ENCODE results near the gene FOXQ1. TPM values are rescaled to one million over a fixed set of nuclear protein-coding genes. Genes with fewer than 3 reads are reported as not detected.

Gene FOXQ1, protein sequence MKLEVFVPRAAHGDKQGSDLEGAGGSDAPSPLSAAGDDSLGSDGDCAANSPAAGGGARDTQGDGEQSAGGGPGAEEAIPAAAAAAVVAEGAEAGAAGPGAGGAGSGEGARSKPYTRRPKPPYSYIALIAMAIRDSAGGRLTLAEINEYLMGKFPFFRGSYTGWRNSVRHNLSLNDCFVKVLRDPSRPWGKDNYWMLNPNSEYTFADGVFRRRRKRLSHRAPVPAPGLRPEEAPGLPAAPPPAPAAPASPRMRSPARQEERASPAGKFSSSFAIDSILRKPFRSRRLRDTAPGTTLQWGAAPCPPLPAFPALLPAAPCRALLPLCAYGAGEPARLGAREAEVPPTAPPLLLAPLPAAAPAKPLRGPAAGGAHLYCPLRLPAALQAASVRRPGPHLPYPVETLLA
- not detected in 2 replicates for total RNA-seq

GRCh38 chr6:1311400-1312202 lies at the start of gene FOXQ1:
Gene FOXQ1 (plus strand): TSS chr6:1312098. CDS start chr6:1312705, 607 bp downstream.
- no peaks in the 10 kb centered on the region for H3K36me3 Mint-ChIP-seq (ENCODE audit: low read depth)
- H3K4me1 Mint-ChIP-seq (ENCODE audit: low read depth): peaks cover 9% of the 10 kb centered on the region
- H3K4me3 Mint-ChIP-seq (ENCODE audit: low read depth): peak within 1 kb of the TSS; percentile 67
- H3K27me3 Mint-ChIP-seq (ENCODE audit: low read depth): peaks cover 73% of the 10 kb centered on the region
- DNase-seq (ENCODE audit: low spot score): no peak
- H3K9me3 Mint-ChIP-seq: no peaks in the 10 kb centered on the region
- intact Hi-C loops (cut with micrococcal nuclease): loop anchor here (1.0 to 5.0 kb wide), 4 partner anchors 68 to 514 kb away; partner anchors contain the start of gene FOXC1
- peak within 1 kb of the TSS; percentile 42 for H3K27ac Mint-ChIP-seq

- H3K4me1 Mint-ChIP-seq (ENCODE audit: low read depth): no peaks in the 10 kb centered on the region
Measured at GRCh38 chr6:1262704-1263038, 49.2 kb upstream of the FOXQ1 start.

DNA sequence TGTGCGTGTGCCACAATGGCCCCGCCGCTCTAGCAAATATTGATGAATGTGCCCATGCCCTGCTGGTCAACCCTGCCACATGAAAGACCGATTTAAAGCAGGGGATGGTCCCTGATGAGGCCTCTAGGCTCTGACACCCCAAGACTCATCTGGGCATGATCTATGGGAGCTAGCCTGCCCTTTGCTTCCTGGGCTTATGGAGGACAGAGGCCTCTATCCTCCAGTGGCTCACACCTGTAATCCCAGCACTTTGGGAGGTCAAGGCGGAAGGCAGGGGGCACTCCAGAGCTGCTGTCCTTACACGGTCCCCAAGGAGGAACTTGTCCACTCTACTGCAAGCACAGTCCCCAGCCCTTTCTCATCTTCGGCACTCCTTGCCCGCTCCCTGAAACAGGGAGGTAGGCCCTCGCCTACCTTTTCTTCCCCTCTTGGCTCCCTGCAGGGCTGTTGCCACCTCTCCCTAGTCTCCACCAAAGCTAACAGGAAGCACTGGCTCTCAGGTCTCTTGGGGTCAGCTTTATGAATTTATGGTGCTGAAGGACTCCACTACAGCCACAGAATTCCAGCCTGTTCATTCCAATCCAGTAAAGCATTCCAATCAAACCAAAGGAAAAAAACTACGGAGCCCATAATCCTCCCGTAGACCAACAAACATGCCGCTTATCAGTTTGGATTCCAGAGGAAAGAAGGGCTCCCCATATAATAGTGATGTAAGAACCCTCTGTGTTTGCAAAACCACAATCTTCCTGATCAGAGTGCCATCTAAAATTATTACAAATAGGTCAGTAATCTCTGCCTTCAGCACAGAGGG lies 48.7 kb upstream of the FOXQ1 start:
- intact Hi-C loops (cut with micrococcal nuclease): no loop called here
- Mint-ChIP-seq H3K36me3 (ENCODE audit: low read depth) (no peaks in the 10 kb centered on the region), H3K4me1 (ENCODE audit: low read depth) (no peaks in the 10 kb centered on the region), H3K27me3 (ENCODE audit: low read depth) (peaks cover 5% of the 10 kb centered on the region), H3K9me3 (no peaks in the 10 kb centered on the region), H3K27ac (no peak overlapping the region), H3K4me3 (ENCODE audit: low read depth) (no peak overlapping the region)
- DNase-seq (ENCODE audit: low spot score): no peak

More at GRCh38 chr6:1262704-1263038, 49.2 kb upstream of the FOXQ1 start:
- H3K4me3 Mint-ChIP-seq (ENCODE audit: low read depth): no peak overlapping the region
- no peaks in the 10 kb centered on the region for H3K9me3 Mint-ChIP-seq
- no peak for DNase-seq (ENCODE audit: low spot score)
- no peak overlapping the region for H3K27ac Mint-ChIP-seq
- intact Hi-C loops (cut with micrococcal nuclease): no loop called here
- no peaks in the 10 kb centered on the region for H3K36me3 Mint-ChIP-seq (ENCODE audit: low read depth)
- peaks cover 5% of the 10 kb centered on the region for H3K27me3 Mint-ChIP-seq (ENCODE audit: low read depth)

DNA sequence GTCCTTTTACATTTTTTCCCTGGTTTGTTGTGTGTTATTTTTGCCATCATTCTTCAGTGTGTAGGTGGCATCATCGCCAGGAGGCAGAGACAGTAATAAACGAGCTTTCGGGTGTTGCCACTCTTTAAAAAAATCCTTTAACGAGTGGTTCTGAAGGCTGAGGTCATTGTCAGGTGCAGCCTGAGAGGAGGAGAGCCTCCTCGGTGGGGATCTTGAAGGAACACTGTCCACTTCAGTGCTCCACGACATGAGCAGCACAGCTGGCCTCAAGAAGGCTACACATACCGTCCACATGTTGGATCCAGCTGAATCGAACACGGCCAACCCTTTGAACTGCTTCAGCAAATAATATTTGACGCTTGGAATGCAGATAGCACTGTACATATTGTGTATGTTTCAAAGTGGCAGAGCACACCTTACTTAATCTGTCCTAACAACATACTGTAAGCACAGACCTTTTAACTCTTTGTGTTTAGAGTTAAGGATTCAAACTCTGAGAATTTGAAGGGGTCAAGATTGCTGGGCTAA lies 48.0 kb upstream of the FOXQ1 start:
- intact Hi-C loops (cut with micrococcal nuclease): no loop called here
- Mint-ChIP-seq H3K4me3 (ENCODE audit: low read depth) (no peak overlapping the region), H3K4me1 (ENCODE audit: low read depth) (no peaks in the 10 kb centered on the region), H3K27ac (no peak overlapping the region), H3K36me3 (ENCODE audit: low read depth) (no peaks in the 10 kb centered on the region), H3K9me3 (no peaks in the 10 kb centered on the region), H3K27me3 (ENCODE audit: low read depth) (peaks cover 5% of the 10 kb centered on the region)
- DNase-seq (ENCODE audit: low spot score): no peak

DNA sequence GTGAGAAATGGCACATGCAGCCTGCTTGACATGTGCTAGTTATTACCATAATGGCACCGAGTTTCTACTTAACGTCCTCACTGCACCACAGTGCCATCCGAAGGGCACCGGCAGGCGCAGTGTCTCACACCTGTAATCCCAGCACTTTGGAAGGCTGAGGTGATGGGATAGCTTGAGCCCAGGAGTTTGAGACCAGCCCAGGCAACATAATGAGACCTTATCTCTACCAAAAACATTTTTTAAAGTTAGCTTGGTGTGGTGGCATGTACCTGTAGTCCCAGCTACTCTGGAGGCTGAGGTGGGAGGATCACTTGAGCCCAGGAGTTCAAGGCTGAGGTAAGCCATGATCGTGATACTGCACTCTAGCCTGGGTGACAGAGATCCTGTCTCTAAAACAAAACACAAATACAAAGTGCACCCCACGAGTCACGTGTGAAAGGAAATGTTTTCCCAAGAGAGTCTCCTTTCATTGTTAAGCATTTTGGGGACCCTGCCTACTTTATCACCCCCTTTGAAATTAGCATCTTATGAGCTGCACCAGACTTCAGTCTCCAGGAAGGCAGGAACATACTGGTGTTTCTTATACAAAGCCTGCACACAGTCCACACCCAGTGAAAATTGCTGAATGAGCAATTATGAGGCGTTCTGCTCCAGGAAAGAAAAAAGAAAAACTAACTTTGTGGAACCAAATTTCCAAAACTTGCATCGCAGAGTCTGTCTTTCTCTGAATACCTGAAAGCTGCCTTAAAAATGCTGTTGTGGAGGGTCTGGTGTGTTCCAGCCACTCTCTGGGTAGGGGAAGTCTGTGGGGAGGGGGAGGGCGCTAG lies 47.1 kb upstream of the FOXQ1 start:
- DNase-seq (ENCODE audit: low spot score): no peak
- Mint-ChIP-seq H3K27ac (no peak overlapping the region), H3K36me3 (ENCODE audit: low read depth) (no peaks in the 10 kb centered on the region), H3K9me3 (no peaks in the 10 kb centered on the region), H3K4me1 (ENCODE audit: low read depth) (no peaks in the 10 kb centered on the region), H3K4me3 (ENCODE audit: low read depth) (no peak overlapping the region), H3K27me3 (ENCODE audit: low read depth) (peaks cover 6% of the 10 kb centered on the region)
- intact Hi-C loops (cut with micrococcal nuclease): no loop called here

- H3K27ac Mint-ChIP-seq: no peak overlapping the region
- intact Hi-C loops (cut with micrococcal nuclease): no loop called here
- no peaks in the 10 kb centered on the region for H3K36me3 Mint-ChIP-seq (ENCODE audit: low read depth)
- H3K4me3 Mint-ChIP-seq (ENCODE audit: low read depth): no peak overlapping the region
- H3K9me3 Mint-ChIP-seq: peaks cover 1% of the 10 kb centered on the region
- H3K4me1 Mint-ChIP-seq (ENCODE audit: low read depth): no peaks in the 10 kb centered on the region
- DNase-seq (ENCODE audit: low spot score): no peak
- H3K27me3 Mint-ChIP-seq (ENCODE audit: low read depth): peaks cover 8% of the 10 kb centered on the region
Measured at GRCh38 chr6:1266686-1267056, 45.2 kb upstream of the FOXQ1 start.

- no peak for DNase-seq (ENCODE audit: low spot score)
- Mint-ChIP-seq H3K4me3 (ENCODE audit: low read depth) (no peak overlapping the region), H3K36me3 (ENCODE audit: low read depth) (no peaks in the 10 kb centered on the region), H3K9me3 (peaks cover 6% of the 10 kb centered on the region), H3K27me3 (ENCODE audit: low read depth) (peaks cover 8% of the 10 kb centered on the region), H3K4me1 (ENCODE audit: low read depth) (no peaks in the 10 kb centered on the region), H3K27ac (no peak overlapping the region)
- intact Hi-C loops (cut with micrococcal nuclease): no loop called here
Measured at GRCh38 chr6:1267057-1267732, 44.7 kb upstream of the FOXQ1 start.

- no peak overlapping the region for H3K4me3 Mint-ChIP-seq (ENCODE audit: low read depth)
- DNase-seq (ENCODE audit: low spot score): no peak
- no peaks in the 10 kb centered on the region for H3K4me1 Mint-ChIP-seq (ENCODE audit: low read depth)
- peaks cover 8% of the 10 kb centered on the region for H3K27me3 Mint-ChIP-seq (ENCODE audit: low read depth)
- intact Hi-C loops (cut with micrococcal nuclease): no loop called here
- H3K27ac Mint-ChIP-seq: no peak overlapping the region
- no peaks in the 10 kb centered on the region for H3K36me3 Mint-ChIP-seq (ENCODE audit: low read depth)
- H3K9me3 Mint-ChIP-seq: peaks cover 11% of the 10 kb centered on the region
Measured at GRCh38 chr6:1267790-1268762, 43.8 kb upstream of the FOXQ1 start.

GRCh38 chr6:1271071-1271763 lies 40.7 kb upstream of the FOXQ1 start:
- intact Hi-C loops (cut with micrococcal nuclease): no loop called here
- Mint-ChIP-seq H3K27ac (no peak overlapping the region), H3K36me3 (ENCODE audit: low read depth) (no peaks in the 10 kb centered on the region), H3K4me1 (ENCODE audit: low read depth) (no peaks in the 10 kb centered on the region), H3K27me3 (ENCODE audit: low read depth) (peaks cover 6% of the 10 kb centered on the region), H3K4me3 (ENCODE audit: low read depth) (no peak overlapping the region), H3K9me3 (peaks cover 11% of the 10 kb centered on the region)
- no peak for DNase-seq (ENCODE audit: low spot score)

GRCh38 chr6:1278061-1278720 lies 33.7 kb upstream of the FOXQ1 start:
- H3K9me3 Mint-ChIP-seq: no peaks in the 10 kb centered on the region
- no peak for DNase-seq (ENCODE audit: low spot score)
- H3K4me1 Mint-ChIP-seq (ENCODE audit: low read depth): peaks cover 5% of the 10 kb centered on the region
- H3K36me3 Mint-ChIP-seq (ENCODE audit: low read depth): no peaks in the 10 kb centered on the region
- no peak overlapping the region for H3K4me3 Mint-ChIP-seq (ENCODE audit: low read depth)
- peaks cover 25% of the 10 kb centered on the region for H3K27me3 Mint-ChIP-seq (ENCODE audit: low read depth)
- intact Hi-C loops (cut with micrococcal nuclease): no loop called here
- no peak overlapping the region for H3K27ac Mint-ChIP-seq

All from activated T-helper 2 cell treated with anti-CD3 and anti-CD28 coated beads, Interferon-gamma antibody, Interleukin-2, Interleukin-4, amounts not matched to agents 10 μg/mL and 5 μg/mL and 100 μg/mL, durations not matched to agents 14 hours and 24 hours and 36 hours (primary cell).